Spleen (tissue), 13 donors: ENCODE measurements around the gene TEX53. TPM values are rescaled to one million over a fixed set of nuclear protein-coding genes. Genes with fewer than 3 reads are reported as not detected.

Experiments
- DNase-seq: peaks from one replicate; pipeline ENCODE4 v3.0.0-alpha.2; 2020
- H3K27ac ChIP-seq, 8 donors: fragments of 200-600 bp; sonication (generic) in 7 of 8; 1 replicate in 4 of 8; 2 replicates in 4 of 8; pipeline versions ENCODE4 v1.5.0 to v1.8.0; 2016 to 2021; ENCODE audit warnings: inconsistent platforms in 4 of 8, mild to moderate bottlenecking in 4 of 8, moderate library complexity in 1 of 8
- H3K27me3 ChIP-seq, 7 donors: fragments of 200-600 bp; sonication (generic) in 6 of 7; replicated peaks in 1 of 7; 1 replicate in 4 of 7; 2 replicates in 3 of 7; pipeline versions ENCODE4 v1.5.0 to v1.8.0; 2016 to 2021; ENCODE audit warnings: inconsistent platforms in 3 of 7, mild to moderate bottlenecking in 1 of 7
- H3K36me3 ChIP-seq, 6 donors: fragments of 200-600 bp; sonication (generic) in 5 of 6; 1 replicate in 4 of 6; 2 replicates in 2 of 6; pipeline versions ENCODE4 v1.5.0 to v1.8.0; 2016 to 2021; ENCODE audit warnings: inconsistent platforms in 2 of 6
- H3K4me1 ChIP-seq, 6 donors: fragments of 200-600 bp; sonication (generic) in 5 of 6; 1 replicate in 3 of 6; 2 replicates in 3 of 6; pipeline versions ENCODE4 v1.5.0 to v1.8.0; 2016 to 2021; ENCODE audit warnings: inconsistent platforms in 3 of 6
- H3K4me3 ChIP-seq, 8 donors: fragments of 200-600 bp; sonication (generic) in 7 of 8; 1 replicate in 4 of 8; 2 replicates in 4 of 8; pipeline versions ENCODE4 v1.5.0 to v1.8.0; 2016 to 2021; ENCODE audit warnings: inconsistent platforms in 4 of 8, mild to moderate bottlenecking in 4 of 8, moderate library complexity in 2 of 8
- H3K9me3 ChIP-seq, 8 donors: fragments of 200-600 bp; sonication (generic) in 7 of 8; 1 replicate in 4 of 8; 2 replicates in 4 of 8; pipeline versions ENCODE4 v1.5.0 to v1.8.0; 2016 to 2021; ENCODE audit warnings: inconsistent platforms in 4 of 8
- POLR2A ChIP-seq, 3 donors: fragments of 450-650 bp; IDR thresholded peaks; one replicate each; pipeline ENCODE4 v1.5.1; 2017; ENCODE audit warnings: antibody characterized with exemption in 3 of 3, mild to moderate bottlenecking in 1 of 3
- POLR2AphosphoS5 ChIP-seq, 3 donors: sonication (generic); formaldehyde crosslinking; IDR thresholded peaks; one replicate each; pipeline ENCODE4 v1.5.1; 2017; ENCODE audit warnings: antibody characterized with exemption in 3 of 3
- WGBS, 5 donors: extraction: QIAGEN DNeasy Blood & Tissue Kit in 3 of 5; methylation state at CpG; one replicate each; pipeline versions ENCODE4 v1.1.5 to v1.1.7; 2013 to 2018; 5-methylcytosine and 5-hydroxymethylcytosine counted together
- intact Hi-C: fragments of 100-400 bp; cut with DNase I; formaldehyde crosslinking; loops from one replicate; pipeline ENCODE4 v1.15.0; 2023; ENCODE audit warnings: low total_unique reads
- long read RNA-seq, 2 donors: transcript quantifications; one replicate each; lab custom pipeline, GENCODE V29; 2026
- polyA plus RNA-seq, 3 donors: library from polyadenylated mRNA; stranded (reverse); fragments of 200-250 nt; gene quantifications; one replicate each; pipeline ENCODE4 v1.2.1, GENCODE V29; 2013
- total RNA-seq, 7 donors: library from RNA; depleted of rRNA in 3 of 7; stranded (reverse); fragments of >200 nt in 3 of 7; fragmentation: NEBNext Ultra II Directional in 4 of 7; extraction: Animal tissue kit (Norgen Biotek cat#: 25700) in 4 of 7; gene quantifications; one replicate each; pipeline versions ENCODE4 v1.1.0 to v1.2.1, GENCODE V29; 2016 to 2021
- TF ChIP-seq, protein P1 (sequence below), 11 experiments: fragments of 200-600 bp in 7 of 11; fragments of 450-650 bp in 4 of 11; sonication (generic) in 4 of 11; IDR thresholded peaks in 8 of 11; conservative IDR thresholded peaks in 3 of 11; 1 replicate in 7 of 11; 2 replicates in 4 of 11; pipeline versions ENCODE4 v1.4.0 to v1.8.0; 2016 to 2021; ENCODE audit warnings: antibody characterized with exemption in 11 of 11, inconsistent platforms in 4 of 11, mild to moderate bottlenecking in 1 of 11
- donor health status: healthy with polysubstance abuse.
- donor health status: DM: no; HTN: no; CAD: no; lungs with moderate emphysema.
- donor health status: DM: no; HTN: no; CAD: no.
- donor health status: Bipolar disorder and iron deficiency.
- donor health status: healthy.
- donor health status: DM: no; HTN: no; CAD: no.
- donor health status: DM: yes; HTN: yes; CAD: no.

TEX53 gene
- not detected for total RNA-seq
- not detected for polyA plus RNA-seq
- long read RNA-seq, donor 1: 0 reads
- long read RNA-seq, donor 2: 0 reads

DNA sequence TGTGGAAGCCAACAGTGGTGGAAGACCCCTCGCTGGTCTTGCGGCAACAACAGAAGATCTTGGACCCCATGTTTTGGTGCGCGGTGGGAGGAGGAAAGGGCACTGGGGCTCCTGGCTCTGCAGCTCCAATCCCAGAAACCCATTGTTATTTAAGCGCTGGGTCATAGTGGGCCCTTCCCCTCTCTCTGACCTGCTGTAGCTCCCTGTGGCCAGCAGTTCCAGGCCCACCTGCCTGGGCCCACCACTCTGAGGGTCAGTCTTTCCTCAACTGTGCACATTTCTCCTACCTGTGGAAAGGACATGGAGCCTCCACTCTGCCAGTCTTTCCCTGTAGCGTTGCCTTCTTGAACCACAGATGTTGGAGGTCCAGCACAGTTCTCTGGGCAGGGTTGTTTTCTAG lies at the start of gene TEX53:
Gene TEX53, minus strand, starts transcription at position 101 of the 400 bp plus-strand sequence. Its CDS starts 31 bp downstream, at position 70.
- no peak for DNase-seq
- WGBS, 5 donors: 94 to 97% (median 96%) methylated on average over 5 to 6 of the region's 6 CpGs
- H3K9me3 ChIP-seq: no peaks in the 10 kb centered on the region
- peaks cover 0 to 22% (median 10%) of the 10 kb centered on the region in 6 donors for H3K4me1 ChIP-seq
- H3K27ac ChIP-seq: no peak within 1 kb of the TSS
- no peak within 1 kb of the TSS for H3K4me3 ChIP-seq
- TF ChIP-seq POLR2A (IDR thresholded peaks at IDR 0.05) (no peak), POLR2AphosphoS5 (IDR thresholded peaks at IDR 0.05) (no peak)
- TF ChIP-seq, protein P1, sequence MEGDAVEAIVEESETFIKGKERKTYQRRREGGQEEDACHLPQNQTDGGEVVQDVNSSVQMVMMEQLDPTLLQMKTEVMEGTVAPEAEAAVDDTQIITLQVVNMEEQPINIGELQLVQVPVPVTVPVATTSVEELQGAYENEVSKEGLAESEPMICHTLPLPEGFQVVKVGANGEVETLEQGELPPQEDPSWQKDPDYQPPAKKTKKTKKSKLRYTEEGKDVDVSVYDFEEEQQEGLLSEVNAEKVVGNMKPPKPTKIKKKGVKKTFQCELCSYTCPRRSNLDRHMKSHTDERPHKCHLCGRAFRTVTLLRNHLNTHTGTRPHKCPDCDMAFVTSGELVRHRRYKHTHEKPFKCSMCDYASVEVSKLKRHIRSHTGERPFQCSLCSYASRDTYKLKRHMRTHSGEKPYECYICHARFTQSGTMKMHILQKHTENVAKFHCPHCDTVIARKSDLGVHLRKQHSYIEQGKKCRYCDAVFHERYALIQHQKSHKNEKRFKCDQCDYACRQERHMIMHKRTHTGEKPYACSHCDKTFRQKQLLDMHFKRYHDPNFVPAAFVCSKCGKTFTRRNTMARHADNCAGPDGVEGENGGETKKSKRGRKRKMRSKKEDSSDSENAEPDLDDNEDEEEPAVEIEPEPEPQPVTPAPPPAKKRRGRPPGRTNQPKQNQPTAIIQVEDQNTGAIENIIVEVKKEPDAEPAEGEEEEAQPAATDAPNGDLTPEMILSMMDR (IDR thresholded peaks at IDR 0.05 in 8 of 11, conservative IDR thresholded peaks at IDR 0.05 in 3 of 11): no peak
- peaks cover 0 to 6% (median 0%) of the 10 kb centered on the region in 7 donors for H3K27me3 ChIP-seq
- intact Hi-C loops: loop anchor here (10.0 kb wide), 1 partner anchor 223 kb away; no protein-coding TSS in a partner anchor
- peaks cover 0 to 7% (median 0%) of the 10 kb centered on the region in 6 donors for H3K36me3 ChIP-seq

DNA sequence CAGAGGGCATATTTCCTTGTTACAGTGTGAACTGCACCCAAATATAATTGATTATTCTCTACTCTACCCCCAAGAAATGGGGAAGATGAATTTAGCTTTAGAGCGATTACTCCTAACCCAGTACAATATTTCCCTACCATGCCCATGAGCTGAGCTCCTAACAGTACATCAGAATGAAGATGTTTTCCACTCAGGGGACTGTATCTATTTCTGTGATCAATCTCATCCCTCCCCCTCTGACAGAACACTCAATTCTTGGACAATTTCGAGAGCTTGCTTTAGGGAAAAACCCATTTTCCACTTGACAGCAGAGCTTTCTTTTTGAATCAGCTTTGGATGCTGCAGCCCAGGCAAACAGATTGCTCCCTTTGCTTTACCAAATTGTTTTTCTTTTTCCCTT lies 49.1 kb upstream of the TEX53 start:
- Histone ChIP-seq H3K27ac (no peak overlapping the region), H3K9me3 (no peaks in the 10 kb centered on the region), H3K36me3 (no peaks in the 10 kb centered on the region), H3K4me1 (no peaks in the 10 kb centered on the region), H3K4me3 (no peak overlapping the region), H3K27me3 (no peaks in the 10 kb centered on the region)
- intact Hi-C loops: no loop called here
- TF ChIP-seq POLR2A (IDR thresholded peaks at IDR 0.05) (no peak), POLR2AphosphoS5 (IDR thresholded peaks at IDR 0.05) (no peak)
- TF ChIP-seq, protein P1 (IDR thresholded peaks at IDR 0.05 in 8 of 11, conservative IDR thresholded peaks at IDR 0.05 in 3 of 11): no peak
- no peak for DNase-seq
- WGBS, 5 donors: 68 to 83% (median 77%) methylated on average over 2 of the region's 2 CpGs

DNA sequence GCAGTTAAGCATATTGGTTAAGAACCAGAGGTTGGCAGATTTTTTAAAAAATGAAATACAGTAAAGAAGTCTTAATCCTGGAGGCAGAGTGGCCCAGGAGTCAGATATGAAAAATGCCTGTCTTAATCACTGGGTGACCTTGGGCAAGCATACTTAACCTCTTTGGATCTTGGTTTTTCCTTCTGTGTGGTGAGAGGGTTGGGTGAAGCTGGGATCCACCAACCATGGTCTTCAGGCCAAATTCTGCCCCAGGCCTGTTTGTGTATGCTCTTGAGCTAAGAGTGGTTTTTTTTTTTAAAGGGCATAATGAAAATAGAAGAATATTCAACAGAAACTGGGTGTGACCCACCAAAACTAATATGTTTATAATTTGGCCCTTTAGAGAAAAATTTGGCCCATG lies 44.4 kb upstream of the TEX53 start:
- TF ChIP-seq, protein P1 (IDR thresholded peaks at IDR 0.05 in 8 of 11, conservative IDR thresholded peaks at IDR 0.05 in 3 of 11): no peak
- TF ChIP-seq POLR2A (IDR thresholded peaks at IDR 0.05) (no peak), POLR2AphosphoS5 (IDR thresholded peaks at IDR 0.05) (no peak)
- intact Hi-C loops: no loop called here

DNA sequence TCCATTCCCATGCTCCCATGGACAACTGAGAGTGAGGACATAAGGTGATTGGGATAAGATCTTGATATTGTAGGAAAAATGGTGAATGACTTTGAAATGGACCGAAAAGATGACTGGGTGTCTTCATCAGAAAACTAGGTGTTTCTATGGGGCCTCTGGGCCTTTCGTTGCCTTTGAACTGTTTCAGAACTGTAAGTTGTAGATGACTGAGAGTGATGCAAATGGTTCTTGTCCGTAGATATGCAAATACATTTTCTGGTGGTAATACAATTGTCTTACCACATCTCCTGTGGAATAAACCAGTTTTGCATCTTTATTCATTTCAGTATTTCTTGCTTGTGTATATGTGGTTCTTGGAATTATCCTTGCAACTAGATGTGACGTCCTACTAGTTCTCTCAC lies 40.3 kb upstream of the TEX53 start:
- TF ChIP-seq, protein P1 (IDR thresholded peaks at IDR 0.05 in 8 of 11, conservative IDR thresholded peaks at IDR 0.05 in 3 of 11): no peak
- TF ChIP-seq POLR2A (IDR thresholded peaks at IDR 0.05) (no peak), POLR2AphosphoS5 (IDR thresholded peaks at IDR 0.05) (no peak)
- 74 to 84% (median 77%) methylated on average over 4 of the region's 4 CpGs for WGBS, 5 donors
- peaks cover 0 to 7% (median 0%) of the 10 kb centered on the region in 8 donors for H3K9me3 ChIP-seq

More for the DNA sequence above, 44.4 kb upstream of the TEX53 start:
- H3K27me3 ChIP-seq: no peaks in the 10 kb centered on the region
- H3K4me3 ChIP-seq: no peak overlapping the region
- H3K4me1 ChIP-seq: peaks cover 0 to 4% (median 0%) of the 10 kb centered on the region in 6 donors
- DNase-seq: no peak
- peaks cover 0 to 7% (median 0%) of the 10 kb centered on the region in 8 donors for H3K9me3 ChIP-seq
- H3K36me3 ChIP-seq: no peaks in the 10 kb centered on the region
- H3K27ac ChIP-seq: no peak overlapping the region

More for the DNA sequence above, 40.3 kb upstream of the TEX53 start:
- H3K36me3 ChIP-seq: no peaks in the 10 kb centered on the region
- no peak for DNase-seq
- peaks cover 0 to 4% (median 0%) of the 10 kb centered on the region in 6 donors for H3K4me1 ChIP-seq
- intact Hi-C loops: no loop called here
- no peak overlapping the region for H3K4me3 ChIP-seq
- H3K27ac ChIP-seq: no peak overlapping the region
- no peaks in the 10 kb centered on the region for H3K27me3 ChIP-seq
